Adrenal gland (tissue), 12 donors: ENCODE results near the gene LAMA1. TPM values are rescaled to one million over a fixed set of nuclear protein-coding genes. Genes with fewer than 3 reads are reported as not detected.

ENCODE experiments used
- DNase-seq, 7 donors: peaks; one replicate each; pipeline ENCODE4 v3.0.0-alpha.2; 2019 to 2020
- H3K27ac ChIP-seq, 5 donors: fragments of 200-600 bp; sonication (generic) in 4 of 5; 1 replicate in 3 of 5; 2 replicates in 2 of 5; pipeline versions ENCODE4 v1.5.1 to v1.8.0; 2016 to 2020; ENCODE audit warnings: mild to moderate bottlenecking in 1 of 5
- H3K27me3 ChIP-seq: fragments of 200-600 bp; 2 replicates; pipeline ENCODE4 v1.8.0; 2021
- H3K36me3 ChIP-seq, 2 donors: fragments of 200-600 bp; replicated peaks in 1 of 2; 1 replicate in 1 of 2; 2 replicates in 1 of 2; pipeline versions ENCODE4 v1.5.1 to v1.8.0; 2018 to 2022
- H3K4me1 ChIP-seq, 2 donors: fragments of 200-600 bp; replicated peaks in 1 of 2; 1 replicate in 1 of 2; 2 replicates in 1 of 2; pipeline versions ENCODE4 v1.5.1 to v1.8.0; 2018 to 2021
- H3K4me3 ChIP-seq, 4 donors: fragments of 200-600 bp; sonication (generic) in 3 of 4; one replicate each; pipeline ENCODE4 v1.5.1; 2016 to 2018
- H3K9me3 ChIP-seq, 3 donors: fragments of 200-600 bp; sonication (generic) in 1 of 3; replicated peaks in 1 of 3; 1 replicate in 2 of 3; 2 replicates in 1 of 3; pipeline versions ENCODE4 v1.5.1 to v1.8.0; 2016 to 2021
- CTCF ChIP-seq, 6 experiments: fragments of 450-650 bp in 4 of 6; fragments of 200-600 bp in 2 of 6; sonication (generic) in 1 of 6; IDR thresholded peaks; 1 replicate in 5 of 6; 2 replicates in 1 of 6; pipeline versions ENCODE4 v1.5.1 to v1.8.0; 2016 to 2021; ENCODE audit warnings: antibody characterized with exemption in 6 of 6, mild to moderate bottlenecking in 2 of 6, moderate library complexity in 1 of 6
- POLR2A ChIP-seq, 2 donors: fragments of 450-650 bp; IDR thresholded peaks; one replicate each; pipeline ENCODE4 v1.6.1; 2017; ENCODE audit warnings: antibody characterized with exemption in 2 of 2, mild to moderate bottlenecking in 2 of 2, moderate library complexity in 1 of 2
- WGBS, 4 donors: extraction: QIAGEN DNeasy Blood & Tissue Kit in 2 of 4; methylation state at CpG; one replicate each; pipeline versions ENCODE4 v1.1.5 to v1.1.7; 2013 to 2017; 5-methylcytosine and 5-hydroxymethylcytosine counted together
- intact Hi-C, 2 donors: fragments of 100-400 bp; cut with DNase I; formaldehyde crosslinking; loops; one replicate each; pipeline versions ENCODE4 v1.14.1 to v1.15.0; 2022 to 2023
- polyA plus RNA-seq, 3 donors: library from polyadenylated mRNA; stranded (reverse); fragments of 200-250 nt in 2 of 3; fragments of 350-450 nt in 1 of 3; fragmentation: Illumina TruSeq in 1 of 3; extraction: RNeasy Lipid Tissue Mini Kit (QIAGEN cat#74804) in 1 of 3; gene quantifications; one replicate each; pipeline ENCODE4 v1.2.3, GENCODE V29; 2013 to 2014
- total RNA-seq, 9 donors: library from RNA; depleted of rRNA in 4 of 9; stranded (reverse); fragments of >200 nt in 4 of 9; fragments of 120-200 nt in 1 of 9; fragmentation: NEBNext Ultra II Directional in 1 of 9; extraction: Animal tissue kit (Norgen Biotek cat#: 25700) in 1 of 9; gene quantifications; one replicate each; pipeline versions ENCODE4 v1.1.0 to v1.2.4, GENCODE V29; 2013 to 2023
- donor health status: healthy with polysubstance abuse.
- donor health status: Bipolar disorder and iron deficiency.
- donor health status: DM: yes; HTN: yes; CAD: no.
- donor health status: DM: no; HTN: no; CAD: no.
- donor health status: DM: no; HTN: no; CAD: no.
- donor health status: DM: yes; HTN: yes; CAD: no.

Gene LAMA1
- total and polyA plus RNA-seq, 12 donors, result 0.07 to 0.55 (median 0.17) TPM

GRCh38 chr18:7065736-7066135 lies 51.9 kb downstream of the LAMA1 start:
- Histone ChIP-seq H3K9me3 (no peaks in the 10 kb centered on the region), H3K4me3 (no peak overlapping the region), H3K27ac (no peak overlapping the region), H3K27me3 (peaks cover 3% of the 10 kb centered on the region), H3K36me3 (no peaks in the 10 kb centered on the region), H3K4me1 (no peaks in the 10 kb centered on the region)
- 78 to 91% (median 83%) methylated on average over 4 to 5 of the region's 5 CpGs for WGBS, 4 donors
- intact Hi-C loops, result no loop called here
- no peak for DNase-seq
- TF ChIP-seq CTCF (IDR thresholded peaks at IDR 0.05) (no peak), POLR2A (IDR thresholded peaks at IDR 0.05) (no peak)

DNA sequence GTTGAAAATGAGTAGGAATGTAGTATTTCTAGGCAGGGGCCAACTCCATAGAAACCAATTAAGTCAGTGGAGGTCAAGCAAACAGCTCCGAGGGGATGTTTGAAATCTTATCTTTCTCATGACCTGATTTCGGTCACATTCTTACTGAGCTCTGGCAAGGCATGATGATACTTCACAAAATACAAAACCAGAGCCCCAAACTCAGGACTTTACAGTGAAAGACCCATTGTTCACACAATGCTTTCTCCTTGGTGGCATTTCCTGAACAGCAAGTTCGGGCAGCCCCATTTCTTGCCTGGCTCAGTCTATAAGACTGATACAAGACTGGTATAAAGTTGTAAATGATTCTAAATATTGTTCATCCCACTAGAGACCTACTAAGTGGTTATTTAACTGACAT lies 53.3 kb downstream of the LAMA1 start:
- TF ChIP-seq CTCF (IDR thresholded peaks at IDR 0.05) (no peak), POLR2A (IDR thresholded peaks at IDR 0.05) (no peak)
- 53 to 60% (median 58%) methylated on average over 3 of the region's 3 CpGs for WGBS, 4 donors
- Histone ChIP-seq H3K9me3 (no peaks in the 10 kb centered on the region), H3K4me1 (no peaks in the 10 kb centered on the region), H3K36me3 (no peaks in the 10 kb centered on the region), H3K4me3 (no peak overlapping the region), H3K27me3 (peaks cover 3% of the 10 kb centered on the region), H3K27ac (no peak overlapping the region)
- DNase-seq, result no peak
- intact Hi-C loops, result no loop called here

DNA sequence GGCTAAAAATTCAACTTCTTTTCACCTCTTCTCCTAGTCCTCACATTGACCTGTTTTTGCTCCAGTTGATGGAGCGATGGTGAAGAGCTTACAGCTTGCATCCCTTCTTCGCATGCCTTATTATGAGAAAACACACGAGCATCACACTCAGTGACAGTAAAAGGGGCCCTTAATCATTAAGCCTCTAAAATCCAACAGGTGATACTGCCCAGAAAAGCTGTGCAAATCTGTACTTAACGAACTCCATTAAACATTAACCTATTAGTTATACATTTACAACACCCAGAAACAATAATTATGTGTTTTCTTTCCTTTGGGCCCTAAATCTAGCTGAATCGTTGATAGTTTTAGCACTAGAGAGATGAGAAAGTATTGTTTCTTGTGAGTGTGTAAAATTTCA lies 54.8 kb downstream of the LAMA1 start:
- 76 to 83% (median 79%) methylated on average over 5 of the region's 5 CpGs for WGBS, 4 donors
- Histone ChIP-seq H3K4me3 (no peak overlapping the region), H3K9me3 (no peaks in the 10 kb centered on the region), H3K27me3 (peaks cover 3% of the 10 kb centered on the region), H3K4me1 (no peaks in the 10 kb centered on the region), H3K27ac (no peak overlapping the region), H3K36me3 (no peaks in the 10 kb centered on the region)
- TF ChIP-seq POLR2A (IDR thresholded peaks at IDR 0.05) (no peak), CTCF (IDR thresholded peaks at IDR 0.05) (no peak)
- intact Hi-C loops, result no loop called here
- no peak for DNase-seq

- Histone ChIP-seq H3K27me3 (peaks cover 3% of the 10 kb centered on the region), H3K36me3 (no peaks in the 10 kb centered on the region), H3K9me3 (no peaks in the 10 kb centered on the region), H3K4me1 (no peaks in the 10 kb centered on the region), H3K4me3 (no peak overlapping the region), H3K27ac (no peak overlapping the region)
- DNase-seq, result no peak
- intact Hi-C loops, result no loop called here
- 48 to 79% (median 69%) methylated on average over 9 of the region's 9 CpGs for WGBS, 4 donors
- no peak for TF ChIP-seq POLR2A (IDR thresholded peaks at IDR 0.05)
- no peak for TF ChIP-seq CTCF (IDR thresholded peaks at IDR 0.05)
Observed at GRCh38 chr18:7062236-7062635, 55.4 kb downstream of the LAMA1 start.
